Right ventricle myocardium superior (tissue), 1 donor: ENCODE data around the gene MTMR1. TPM values are rescaled to one million over a fixed set of nuclear protein-coding genes. Genes with fewer than 3 reads are reported as not detected.

Source experiments
- ATAC-seq: fragments of 200-7000 bp; cut with Tn5 transposase; one replicate; pipeline ENCODE4 v1.9.1; 2020; ENCODE audit warnings: mild to moderate bottlenecking; ENCODE audit not compliant: poor library complexity
- DNase-seq: peaks from one replicate; pipeline ENCODE4 v3.0.0-alpha.2; 2020
- intact Hi-C: fragments of 100-400 bp; cut with DNase I; formaldehyde crosslinking; loops from one replicate; pipeline ENCODE4 v1.11.2; 2022
- total RNA-seq: library from RNA; stranded (reverse); fragmentation: NEBNext Ultra II Directional; extraction: Animal tissue kit (Norgen Biotek cat#: 25700); gene quantifications from one replicate; pipeline ENCODE4 v1.2.1, GENCODE V29; 2021
- donor health status: DM: no; HTN: yes; CAD: no; lungs with severe emphysema.

The MTMR1 gene
- total RNA-seq, 1 donor from 2014 or later, result 17.9 TPM

- DNase-seq (no peak), ATAC-seq (no peak)
- intact Hi-C loops, result no loop called here
Observed at GRCh38 chrX:150753357-150753756, 60.2 kb downstream of the MTMR1 start.

- DNase-seq, result no peak
- intact Hi-C loops, result no loop called here
- no peak for ATAC-seq
Observed at GRCh38 chrX:150753968-150754367, 60.8 kb downstream of the MTMR1 start.

DNA sequence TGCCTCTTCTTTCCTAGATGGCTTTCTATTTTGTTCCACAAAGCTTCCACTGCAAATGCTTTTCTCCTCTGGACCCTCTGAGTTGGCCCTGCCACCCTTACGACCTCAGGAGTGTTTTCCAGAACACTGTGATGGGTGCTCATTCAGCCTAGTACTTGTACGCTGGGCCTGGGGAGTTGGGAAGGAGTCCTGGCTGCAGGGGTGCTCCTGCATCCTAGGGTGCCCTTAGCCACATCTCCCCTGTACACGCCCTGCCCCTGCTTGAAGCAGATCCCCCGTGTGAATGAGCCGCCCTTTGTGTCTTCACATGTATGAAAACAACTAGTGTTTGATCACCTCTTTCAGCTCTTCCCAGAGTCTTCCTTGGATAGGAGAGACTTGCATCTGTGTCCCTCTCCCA, 64.2 kb downstream of the MTMR1 start:
- DNase-seq (no peak), ATAC-seq (no peak)
- intact Hi-C loops, result no loop called here

DNA sequence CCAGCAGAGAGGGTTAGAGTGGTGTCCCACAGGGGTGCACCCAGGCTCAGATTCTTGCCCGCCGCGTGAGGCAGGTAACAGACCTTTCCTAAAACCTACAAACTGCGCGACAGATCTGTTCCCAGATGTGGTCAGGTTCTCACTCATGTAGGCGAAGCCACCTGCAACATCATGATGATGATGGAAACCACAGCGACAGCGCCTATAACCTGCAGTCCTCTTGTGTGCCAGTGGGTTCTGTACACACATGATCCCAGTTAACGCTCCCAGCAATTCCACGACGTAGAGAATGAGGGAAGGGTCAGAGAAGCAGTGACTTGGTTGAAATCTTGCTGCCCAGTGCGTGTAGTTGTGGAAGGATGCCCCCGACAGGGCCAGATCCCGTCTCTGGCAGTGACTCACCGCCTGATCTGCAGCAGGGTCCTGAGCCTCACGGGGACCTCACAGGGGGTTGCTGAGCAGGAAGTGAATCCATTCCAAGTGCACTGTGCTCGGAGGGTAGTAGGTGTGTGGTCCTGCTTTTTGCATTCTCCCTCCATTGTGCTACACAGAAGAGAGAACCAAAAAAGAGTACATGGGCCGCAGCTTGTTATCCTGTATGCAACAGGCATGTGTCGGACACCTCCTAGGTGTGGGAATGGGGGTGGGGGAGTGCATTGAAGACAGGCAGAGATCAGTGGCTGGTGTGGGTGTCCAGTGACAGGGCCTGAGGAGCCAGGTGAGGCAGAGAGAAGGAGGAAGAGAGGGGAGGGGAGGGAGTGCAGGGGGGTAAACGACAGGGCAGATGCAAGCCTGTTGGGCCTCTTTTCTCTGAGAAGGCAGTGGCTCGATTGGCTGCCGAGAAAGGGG, 66.6 kb downstream of the MTMR1 start:
- intact Hi-C loops, result no loop called here
- no peak for DNase-seq
- no peak for ATAC-seq

- intact Hi-C loops, result no loop called here
- no peak for DNase-seq
- no peak for ATAC-seq
Observed at GRCh38 chrX:150761176-150761818, 68.1 kb downstream of the MTMR1 start.

DNA sequence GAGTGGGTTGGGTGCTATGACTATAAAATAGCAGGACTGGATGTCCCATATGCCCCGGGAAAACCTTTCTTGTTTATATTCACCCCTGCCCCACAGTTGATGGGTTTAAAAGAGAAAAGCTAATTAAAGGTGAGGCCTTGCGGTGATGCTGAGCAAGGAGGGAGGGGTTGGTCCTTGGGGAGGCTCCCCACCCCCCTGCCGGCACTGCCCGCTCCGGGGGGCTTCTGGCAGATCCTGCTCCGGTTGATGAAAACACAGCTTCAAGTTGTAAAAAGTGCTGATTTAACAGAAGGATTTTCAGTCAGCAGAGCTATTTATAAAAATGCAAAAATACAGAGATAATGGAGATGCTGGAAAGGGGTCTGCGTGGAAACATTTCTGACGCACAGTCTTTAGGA, 68.6 kb downstream of the MTMR1 start:
- no peak for ATAC-seq
- intact Hi-C loops, result no loop called here
- no peak for DNase-seq

DNA sequence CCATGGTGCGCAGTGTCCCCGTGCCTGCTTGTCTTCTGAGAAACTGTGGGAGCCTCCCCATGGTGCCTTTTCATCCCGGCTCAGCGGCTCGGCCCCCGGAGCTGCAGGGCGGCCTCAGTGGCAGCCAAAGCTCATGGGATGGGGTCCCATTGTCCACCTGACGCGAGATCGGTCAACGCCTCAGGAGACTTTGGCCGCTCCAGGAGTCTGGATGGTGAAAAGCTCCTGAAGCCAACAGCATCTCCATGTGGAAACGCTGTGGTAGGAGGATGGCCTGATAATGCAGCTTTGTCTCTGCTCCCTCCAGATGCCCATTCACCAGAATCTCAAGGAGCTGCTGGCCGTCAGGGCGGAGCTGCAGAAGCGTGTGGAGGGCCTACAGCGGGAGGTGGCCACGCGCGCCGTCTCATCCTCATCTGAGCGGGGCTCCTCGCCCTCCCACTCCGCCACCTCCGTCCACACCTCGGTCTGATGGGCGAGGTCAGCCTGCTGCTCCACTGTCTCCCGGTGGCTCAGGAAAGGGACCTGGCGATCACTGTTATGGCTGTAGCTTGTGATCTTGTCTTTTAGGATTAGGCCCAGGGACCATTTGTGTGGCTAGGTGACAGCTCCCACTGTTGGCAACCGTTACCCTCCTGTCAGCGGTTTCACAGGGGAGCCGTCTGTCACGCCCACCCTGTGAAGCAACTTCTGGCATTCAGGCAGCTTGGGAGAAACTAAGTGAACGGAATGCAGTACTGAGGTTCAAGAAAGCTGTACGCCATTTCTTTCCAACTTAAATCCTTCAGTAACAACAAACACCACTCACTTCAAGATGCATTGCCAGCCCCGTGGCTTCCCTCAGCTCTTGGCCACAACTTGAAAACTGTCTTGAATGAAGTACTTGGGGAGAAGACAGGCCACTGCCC, 69.3 kb downstream of the MTMR1 start:
- ATAC-seq (no peak), DNase-seq (no peak)
- intact Hi-C loops, result no loop called here

DNA sequence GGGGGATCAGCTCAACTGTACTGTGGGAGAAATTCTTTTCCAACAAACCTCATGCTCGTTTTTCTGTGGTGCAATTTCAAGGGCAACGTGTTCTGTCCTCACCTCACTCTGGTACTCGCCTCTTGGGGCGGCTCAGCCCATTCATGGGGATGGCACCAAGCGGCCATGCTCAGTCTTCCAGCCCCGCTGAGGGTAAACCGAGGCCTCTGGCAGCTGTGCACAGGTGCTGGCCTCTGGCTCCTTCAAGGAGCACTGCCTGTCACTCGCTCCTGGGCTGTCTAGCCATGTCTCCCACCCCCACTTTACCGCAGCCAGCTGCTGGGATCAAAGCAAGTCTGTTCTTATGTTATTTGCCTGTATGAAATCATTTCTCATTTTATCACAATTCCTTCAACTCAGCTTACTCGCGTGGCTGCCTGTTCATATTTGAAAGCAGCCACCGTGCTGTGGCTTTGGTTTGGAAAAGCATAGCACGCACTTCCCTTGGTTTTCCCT, 70.2 kb downstream of the MTMR1 start:
- intact Hi-C loops, result no loop called here
- ATAC-seq, result no peak
- no peak for DNase-seq

DNA sequence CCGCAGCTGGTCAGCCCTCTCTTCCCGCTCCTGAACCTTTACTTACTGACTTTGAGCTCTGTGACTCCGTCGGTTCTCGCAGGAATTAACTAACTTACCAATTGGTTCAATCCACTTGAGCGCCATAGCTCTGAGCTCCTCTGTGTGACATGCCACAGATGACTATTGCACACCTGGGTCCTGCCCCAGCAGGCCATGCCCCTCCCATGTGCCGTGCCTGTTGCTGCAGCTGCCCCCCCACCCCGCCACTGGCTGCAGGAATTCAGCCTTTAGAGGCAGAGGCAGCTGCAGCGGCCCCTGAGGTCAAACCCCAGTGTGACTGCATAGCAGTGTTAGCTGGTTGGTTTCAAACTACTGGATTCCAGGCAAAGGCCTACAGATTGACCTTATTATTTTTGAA, 70.6 kb downstream of the MTMR1 start:
- ATAC-seq, result no peak
- intact Hi-C loops, result no loop called here
- no peak for DNase-seq

GRCh38 chrX:150765237-150765636, 72.0 kb downstream of the MTMR1 start:
- ATAC-seq, result no peak
- DNase-seq, result no peak
- intact Hi-C loops, result no loop called here

DNA sequence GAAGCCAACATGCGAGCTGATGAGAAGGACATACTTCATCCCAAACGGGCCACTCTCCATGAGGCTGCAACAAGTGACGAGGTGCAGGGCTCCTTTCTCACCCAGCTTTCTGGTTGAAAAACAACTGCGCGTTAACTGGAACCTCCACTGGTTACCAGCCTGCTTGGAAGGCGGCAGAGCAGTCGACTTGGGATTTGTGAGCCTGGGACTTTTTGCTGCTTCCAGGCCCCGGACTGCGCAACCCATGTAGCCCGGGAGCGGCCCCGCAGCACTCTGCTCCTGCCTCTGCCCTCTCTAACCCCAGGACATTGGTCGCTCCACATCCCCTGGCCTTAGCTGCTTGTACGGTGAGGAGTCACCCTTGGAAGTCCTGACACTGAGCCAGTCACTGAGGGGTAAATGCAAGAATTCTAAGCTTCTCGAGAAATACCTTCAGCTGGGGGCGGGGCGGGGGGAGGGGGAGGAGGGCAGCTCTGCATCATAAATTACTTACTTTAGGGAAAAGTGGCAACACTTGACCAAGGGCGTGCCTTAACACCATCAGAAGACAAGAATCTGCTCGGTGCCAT, 72.7 kb downstream of the MTMR1 start:
- intact Hi-C loops, result no loop called here
- DNase-seq, result no peak
- ATAC-seq, result no peak

DNA sequence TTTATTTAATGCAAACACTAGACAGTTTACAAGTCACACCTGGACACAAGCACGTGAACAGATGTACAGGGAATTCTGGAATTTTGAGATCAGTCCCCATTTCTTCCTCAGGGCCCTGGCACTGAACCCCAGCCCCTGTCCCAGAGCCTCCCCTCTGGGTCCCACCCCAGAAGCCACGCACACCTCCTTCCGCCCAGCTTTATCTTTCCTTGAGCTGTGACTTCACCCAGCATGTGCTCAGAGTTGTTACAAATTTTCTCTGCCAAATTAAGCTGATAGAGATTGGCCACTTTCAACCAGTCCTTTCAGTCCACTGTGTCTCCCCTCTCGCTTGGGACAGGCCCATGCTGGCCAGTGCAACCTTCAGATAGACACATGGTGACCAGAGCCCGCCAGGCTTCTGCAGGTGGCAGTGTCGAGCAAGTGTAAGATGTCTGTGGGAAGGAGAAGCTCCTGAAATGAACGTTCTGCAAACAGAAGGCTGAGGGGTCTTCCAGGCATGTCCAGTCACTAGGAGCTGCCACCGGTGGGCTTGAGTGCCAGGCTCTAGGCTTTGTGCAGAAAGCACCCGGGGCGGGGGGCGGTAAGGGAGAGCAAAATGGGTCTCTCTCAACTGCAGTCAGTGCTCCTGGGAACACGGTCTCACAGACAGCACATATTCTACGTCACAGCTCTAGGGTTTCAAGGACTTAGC, 73.3 kb downstream of the MTMR1 start:
- intact Hi-C loops, result no loop called here
- DNase-seq (no peak), ATAC-seq (peak; percentile 15)

DNA sequence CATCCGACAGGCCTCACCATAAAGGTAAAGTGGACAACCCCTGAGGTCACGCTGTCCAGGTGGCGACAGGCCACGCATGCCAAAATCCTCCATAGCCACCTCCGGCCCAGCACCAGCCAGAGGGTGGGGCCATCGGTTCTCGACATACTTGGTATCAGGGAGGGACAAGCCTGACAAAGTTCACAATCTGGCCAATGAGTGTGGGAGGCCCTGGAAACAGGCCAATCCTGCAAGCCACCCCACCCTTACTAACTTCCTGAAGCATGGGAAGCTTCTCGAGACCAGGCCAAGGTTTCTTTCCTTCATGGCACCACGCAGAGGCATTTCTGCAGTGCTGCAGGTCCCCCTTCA, 73.8 kb downstream of the MTMR1 start:
- intact Hi-C loops, result no loop called here
- ATAC-seq, result peak; percentile 25
- DNase-seq, result peak; percentile 48

DNA sequence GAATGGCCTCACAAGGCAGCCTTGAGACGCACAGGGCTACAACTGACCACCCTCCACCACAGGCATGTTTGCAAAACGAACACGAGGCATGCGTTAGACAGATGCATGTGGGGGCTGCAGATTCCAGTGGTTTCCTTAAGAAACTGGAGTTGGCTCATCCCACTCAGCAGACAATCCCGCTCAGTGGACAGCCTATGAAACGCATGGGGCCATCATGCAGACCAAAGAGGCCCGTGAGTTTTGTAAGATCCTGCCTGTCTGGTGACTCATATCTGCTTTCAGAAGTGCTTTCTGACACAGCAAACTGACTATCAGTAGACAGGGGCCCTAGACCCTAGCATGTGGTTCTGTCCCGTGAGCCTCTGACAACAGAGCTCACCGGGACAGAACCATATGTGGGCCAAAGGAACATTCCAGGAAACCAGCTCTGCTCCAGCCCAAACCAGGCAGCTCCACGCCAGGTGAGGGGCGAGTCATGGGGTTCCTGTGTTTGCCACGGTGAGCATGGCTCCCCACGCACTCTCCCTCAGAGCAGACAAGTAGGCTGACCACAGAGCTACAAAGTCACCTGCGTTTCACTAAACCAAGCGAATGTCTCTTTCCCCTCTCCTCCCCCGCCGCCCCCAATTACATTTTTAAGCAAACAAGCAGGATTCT, 74.4 kb downstream of the MTMR1 start:
- intact Hi-C loops, result no loop called here
- no peak for DNase-seq
- peak; percentile 6 for ATAC-seq

GRCh38 chrX:150768132-150768485, 74.9 kb downstream of the MTMR1 start:
- ATAC-seq, result no peak
- intact Hi-C loops, result no loop called here

DNA sequence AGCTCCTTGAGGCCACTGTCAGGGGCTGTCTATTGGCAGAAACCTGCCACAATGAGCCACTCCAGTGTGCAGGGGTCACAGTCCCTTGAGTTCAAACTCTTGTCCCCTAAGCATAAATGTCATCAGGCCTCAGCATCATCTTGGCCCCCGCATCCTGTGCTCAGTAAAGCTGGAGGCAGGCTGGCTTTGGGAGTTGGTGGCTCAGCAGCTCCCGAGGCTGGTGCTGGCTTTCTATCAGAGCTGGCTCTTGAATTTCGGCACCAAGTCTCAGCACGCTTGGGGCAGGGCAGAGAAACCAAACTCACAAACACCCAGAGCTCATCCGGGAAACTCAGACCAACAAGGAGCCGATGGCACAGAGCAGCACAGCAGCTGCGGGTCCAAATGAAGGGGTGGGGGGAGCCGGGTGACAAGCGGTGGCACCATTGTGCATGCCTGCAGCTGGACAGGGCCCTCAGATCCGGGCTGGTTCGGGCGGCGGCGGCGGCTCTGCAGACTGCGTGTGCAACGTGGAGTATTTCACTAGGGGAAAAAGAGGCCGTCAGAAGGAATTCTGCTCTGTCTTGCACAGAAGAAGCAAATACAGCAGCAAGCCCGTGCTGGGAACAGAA, 75.5 kb downstream of the MTMR1 start:
- DNase-seq (no peak), ATAC-seq (no peak)
- intact Hi-C loops, result no loop called here

More at GRCh38 chrX:150768132-150768485, 74.9 kb downstream of the MTMR1 start:
- DNase-seq, result no peak

DNA sequence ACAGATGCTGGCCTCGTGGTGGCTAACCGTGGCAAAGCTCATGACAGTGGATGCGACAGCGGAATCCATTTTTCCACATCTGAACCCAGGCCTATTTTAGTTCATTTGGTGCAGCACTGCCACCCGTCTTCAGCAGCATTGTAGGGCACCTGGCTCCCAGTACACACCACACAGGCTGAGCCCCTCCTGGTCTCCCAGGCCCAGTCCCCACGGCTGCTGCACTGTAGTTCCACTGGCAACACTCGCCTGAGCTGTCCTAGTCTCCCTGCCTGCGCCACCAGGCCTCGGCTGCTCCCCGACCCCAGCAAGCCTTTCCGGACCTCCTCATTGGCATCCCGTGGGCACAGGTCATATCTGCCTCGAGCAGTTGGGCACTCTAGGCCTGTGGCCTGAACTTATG, 76.2 kb downstream of the MTMR1 start:
- intact Hi-C loops, result no loop called here
- DNase-seq, result no peak
- no peak for ATAC-seq

GRCh38 chrX:150770623-150771022, 77.4 kb downstream of the MTMR1 start:
- no peak for ATAC-seq
- no peak for DNase-seq
- intact Hi-C loops, result loop anchor here (10.0 kb wide), 2 partner anchors 134 to 234 kb away; no protein-coding TSS in a partner anchor
